Gastrocnemius medialis (tissue), 4 donors: ENCODE results near the gene PROK2. TPM values are rescaled to one million over a fixed set of nuclear protein-coding genes. Genes with fewer than 3 reads are reported as not detected.

Experiments used
- ATAC-seq, 2 donors: fragments of 150-250 bp; one replicate each; pipeline ENCODE4 v1.9.1; 2016
- DNase-seq, 2 donors: peaks; one replicate each; pipeline ENCODE4 v3.0.0-alpha.2; 2019
- H3K27ac ChIP-seq, 4 donors: fragments of 200-600 bp; sonication (generic); 1 replicate in 1 of 4; 2 replicates in 3 of 4; pipeline ENCODE4 v1.5.1; 2016 to 2018; ENCODE audit warnings: mild to moderate bottlenecking in 2 of 4, moderate library complexity in 1 of 4
- H3K27me3 ChIP-seq, 3 donors: fragments of 200-600 bp; sonication (generic) in 2 of 3; 1 replicate in 1 of 3; 2 replicates in 2 of 3; pipeline versions ENCODE4 v1.5.1 to v1.6.0; 2016 to 2019; ENCODE audit warnings: mild to moderate bottlenecking in 1 of 3, moderate library complexity in 1 of 3
- H3K36me3 ChIP-seq, 2 donors: fragments of 200-600 bp; sonication (generic) in 1 of 2; one replicate each; pipeline ENCODE4 v1.5.1; 2017 to 2018
- H3K4me1 ChIP-seq, 2 donors: fragments of 200-600 bp; sonication (generic) in 1 of 2; one replicate each; pipeline ENCODE4 v1.5.1; 2016 to 2017; ENCODE audit warnings: mild to moderate bottlenecking in 2 of 2
- H3K4me3 ChIP-seq, 4 donors: fragments of 200-600 bp; sonication (generic) in 3 of 4; 1 replicate in 1 of 4; 2 replicates in 3 of 4; pipeline ENCODE4 v1.5.1; 2016 to 2019; ENCODE audit warnings: mild to moderate bottlenecking in 2 of 4
- H3K9me3 ChIP-seq, 3 donors: fragments of 200-600 bp; sonication (generic) in 2 of 3; 1 replicate in 1 of 3; 2 replicates in 2 of 3; pipeline ENCODE4 v1.5.1; 2016 to 2019
- POLR2A ChIP-seq, 2 donors: fragments of 450-650 bp; IDR thresholded peaks; one replicate each; pipeline ENCODE4 v1.6.1; 2017; ENCODE audit warnings: antibody characterized with exemption in 2 of 2, mild to moderate bottlenecking in 2 of 2, moderate library complexity in 2 of 2
- in situ Hi-C, 4 donors: fragments of 200-750 bp; cut with MboI; loops; one replicate each; pipeline versions ENCODE4 v1.15.0 to v1.8.0; 2017; ENCODE audit warnings: low sequenced_read_pairs in 4 of 4
- intact Hi-C: fragments of 100-400 bp; cut with DNase I; formaldehyde crosslinking; loops from one replicate; pipeline ENCODE4 v1.15.1; 2023; ENCODE audit warnings: low total_unique reads
- total RNA-seq, 4 donors: library from RNA; depleted of rRNA; stranded (reverse); fragments of >200 nt; gene quantifications; one replicate each; pipeline versions ENCODE4 v1.1.0 to v1.2.3, GENCODE V29; 2016
- TF ChIP-seq, protein P1 (sequence below), 5 experiments: fragments of 450-650 bp in 3 of 5; fragments of 200-600 bp in 2 of 5; sonication (generic) in 2 of 5; IDR thresholded peaks in 4 of 5; conservative IDR thresholded peaks in 1 of 5; 1 replicate in 4 of 5; 2 replicates in 1 of 5; pipeline ENCODE4 v1.5.1; 2016 to 2019; ENCODE audit warnings: antibody characterized with exemption in 5 of 5, mild to moderate bottlenecking in 3 of 5, moderate library complexity in 3 of 5

Gene PROK2
- total RNA-seq, 4 donors from 2014 or later: 0.33 TPM; not detected in 3

DNA sequence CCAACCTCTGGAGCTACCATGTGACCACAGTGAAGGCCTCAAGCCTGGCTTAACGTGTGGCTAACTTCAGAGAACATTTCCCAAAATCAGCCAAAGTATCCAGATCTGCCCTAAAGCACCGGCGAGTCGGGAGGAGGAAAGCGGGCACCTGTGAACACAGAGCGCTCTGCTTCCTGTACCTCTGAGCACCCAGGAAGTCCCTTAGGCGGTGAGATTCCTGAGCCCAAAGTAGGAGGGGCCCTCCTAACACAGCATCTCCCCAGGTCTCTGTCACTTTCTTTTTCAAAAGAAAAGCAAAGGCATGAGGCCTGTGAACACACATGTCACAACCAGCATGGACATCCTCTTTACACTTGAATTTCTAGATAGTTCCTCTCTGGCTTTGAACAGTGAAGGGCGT is 58.8 kb downstream of the PROK2 start:
- Histone ChIP-seq H3K36me3 (no peaks in the 10 kb centered on the region), H3K27me3 (no peaks in the 10 kb centered on the region), H3K4me1 (peaks cover 21 to 26% of the 10 kb centered on the region in 2 donors), H3K9me3 (no peaks in the 10 kb centered on the region), H3K4me3 (peak overlapping the region in 3 of 4 donors; percentile 67 to 84 (median 77)), H3K27ac (peak overlapping the region in 1 of 4 donors; percentile 76)
- intact Hi-C loops: loop anchor here (5.0 to 10.0 kb wide), 2 partner anchors 1096 to 1779 kb away; no protein-coding TSS in a partner anchor
- no peak for TF ChIP-seq POLR2A (IDR thresholded peaks at IDR 0.05)
- TF ChIP-seq, protein P1, sequence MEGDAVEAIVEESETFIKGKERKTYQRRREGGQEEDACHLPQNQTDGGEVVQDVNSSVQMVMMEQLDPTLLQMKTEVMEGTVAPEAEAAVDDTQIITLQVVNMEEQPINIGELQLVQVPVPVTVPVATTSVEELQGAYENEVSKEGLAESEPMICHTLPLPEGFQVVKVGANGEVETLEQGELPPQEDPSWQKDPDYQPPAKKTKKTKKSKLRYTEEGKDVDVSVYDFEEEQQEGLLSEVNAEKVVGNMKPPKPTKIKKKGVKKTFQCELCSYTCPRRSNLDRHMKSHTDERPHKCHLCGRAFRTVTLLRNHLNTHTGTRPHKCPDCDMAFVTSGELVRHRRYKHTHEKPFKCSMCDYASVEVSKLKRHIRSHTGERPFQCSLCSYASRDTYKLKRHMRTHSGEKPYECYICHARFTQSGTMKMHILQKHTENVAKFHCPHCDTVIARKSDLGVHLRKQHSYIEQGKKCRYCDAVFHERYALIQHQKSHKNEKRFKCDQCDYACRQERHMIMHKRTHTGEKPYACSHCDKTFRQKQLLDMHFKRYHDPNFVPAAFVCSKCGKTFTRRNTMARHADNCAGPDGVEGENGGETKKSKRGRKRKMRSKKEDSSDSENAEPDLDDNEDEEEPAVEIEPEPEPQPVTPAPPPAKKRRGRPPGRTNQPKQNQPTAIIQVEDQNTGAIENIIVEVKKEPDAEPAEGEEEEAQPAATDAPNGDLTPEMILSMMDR (IDR thresholded peaks at IDR 0.05 in 4 of 5, conservative IDR thresholded peaks at IDR 0.05 in 1 of 5): no peak
- no peak for DNase-seq
- in situ Hi-C loops: loop anchor here in 3 of 4 donors (10.0 to 25.0 kb wide), 3 partner anchors 1086 to 1361 kb away; no protein-coding TSS in a partner anchor
- ATAC-seq: no peak

DNA sequence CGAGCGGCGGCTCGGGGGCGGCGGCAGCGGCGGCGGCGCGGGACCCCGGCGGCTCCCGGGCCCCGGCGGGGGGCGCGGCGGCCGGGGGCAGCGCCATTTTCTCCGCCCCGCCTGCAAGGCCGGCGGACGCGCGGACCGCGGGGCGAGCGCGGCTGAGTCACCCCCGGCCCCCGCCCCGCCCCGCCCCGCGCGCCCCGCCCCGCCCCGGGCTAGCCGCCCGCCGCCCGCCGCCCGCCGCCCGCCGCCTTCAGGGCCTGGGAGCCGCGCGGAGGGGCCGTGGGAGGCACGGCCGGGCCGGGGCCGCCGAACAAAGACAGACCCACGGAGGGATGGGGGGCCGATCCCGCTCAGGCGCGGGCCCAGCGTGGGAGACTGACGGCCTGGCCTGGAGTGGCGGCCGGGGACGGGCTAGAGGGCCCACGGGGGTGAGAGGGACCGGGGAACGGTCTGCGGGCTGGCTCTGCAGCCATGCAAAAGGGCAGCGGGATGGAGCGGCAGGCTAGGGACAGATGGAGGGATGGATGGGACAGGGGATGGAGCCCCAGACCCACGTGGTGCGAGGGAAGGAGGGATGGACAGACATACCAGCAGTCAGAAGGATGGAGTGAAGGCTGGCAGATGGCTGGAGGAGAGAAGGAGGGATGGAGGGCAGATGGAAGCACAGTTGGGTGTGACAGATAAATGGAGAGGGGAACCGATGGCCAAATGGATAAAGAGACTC is 59.5 kb downstream of the PROK2 start, which contains the start of gene EIF4E3:
Gene EIF4E3 (minus strand): TSS at position 132 of the 721 bp plus-strand sequence. CDS start 35 bp downstream, at position 97.
- peak; percentile 81 to 82 for ATAC-seq
- Histone ChIP-seq H3K27me3 (no peaks in the 10 kb centered on the region), H3K4me1 (peaks cover 21 to 26% of the 10 kb centered on the region in 2 donors), H3K4me3 (peak within 1 kb of the TSS; percentile 67 to 84 (median 78)), H3K9me3 (no peaks in the 10 kb centered on the region), H3K27ac (peak within 1 kb of the TSS; percentile 76 to 87 (median 85)), H3K36me3 (no peaks in the 10 kb centered on the region)
- in situ Hi-C loops (loop anchor here in 3 of 4 donors (10.0 to 25.0 kb wide), 3 partner anchors 1087 to 1362 kb away; no protein-coding TSS in a partner anchor), intact Hi-C loops (loop anchor here (5.0 to 10.0 kb wide), 2 partner anchors 1097 to 1779 kb away; no protein-coding TSS in a partner anchor)
- TF ChIP-seq POLR2A (IDR thresholded peaks at IDR 0.05): no peak
- TF ChIP-seq, protein P1 (IDR thresholded peaks at IDR 0.05 in 4 of 5, conservative IDR thresholded peaks at IDR 0.05 in 1 of 5): no peak
- DNase-seq: peak in 1 of 2 donors; percentile 21

DNA sequence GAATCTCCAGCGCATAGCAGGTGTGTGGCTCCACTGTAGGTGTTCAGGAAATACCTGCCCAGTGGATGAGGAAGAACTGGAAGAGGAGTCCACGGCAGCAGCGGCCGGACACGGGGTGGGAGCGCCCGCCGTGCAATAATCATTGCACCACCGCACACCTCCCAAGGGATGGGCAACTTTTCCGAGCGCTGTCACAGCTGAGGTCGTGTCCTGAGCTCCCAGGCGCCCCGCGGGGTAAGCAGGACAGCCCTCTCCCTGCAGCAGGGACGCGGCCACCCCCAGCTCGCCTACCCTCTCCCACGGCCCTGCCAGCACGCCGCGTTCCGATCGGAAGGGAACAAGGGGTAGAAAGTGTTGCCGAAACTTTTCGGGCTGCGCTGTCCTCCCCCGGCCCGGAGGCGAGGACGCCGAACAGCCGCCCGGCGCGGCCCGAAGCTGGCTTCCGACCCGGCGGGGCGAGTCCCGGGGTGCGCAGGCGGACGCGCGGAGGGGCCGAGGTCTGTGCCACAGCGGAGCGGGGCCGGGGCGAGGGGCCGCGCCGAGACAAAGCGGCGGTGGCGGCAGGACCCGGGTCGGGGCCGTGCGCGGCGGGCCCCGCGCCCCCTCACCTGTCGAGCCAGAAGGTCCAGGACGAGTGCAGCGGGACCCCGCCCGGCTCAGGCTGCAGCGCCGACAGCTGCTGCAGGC is 60.2 kb downstream of the PROK2 start:
- DNase-seq (peak; percentile 21 to 69), ATAC-seq (peak; percentile 74 to 81)
- intact Hi-C loops (loop anchor here (5.0 to 10.0 kb wide), 2 partner anchors 1098 to 1780 kb away; no protein-coding TSS in a partner anchor), in situ Hi-C loops (loop anchor here (10.0 to 25.0 kb wide), 3 partner anchors 1088 to 1363 kb away; no protein-coding TSS in a partner anchor)
- H3K4me3 ChIP-seq: peak overlapping the region; percentile 67 to 82 (median 78)
- no peaks in the 10 kb centered on the region for H3K36me3 ChIP-seq
- H3K4me1 ChIP-seq: peaks cover 21 to 26% of the 10 kb centered on the region in 2 donors
- TF ChIP-seq, protein P1 (IDR thresholded peaks at IDR 0.05 in 4 of 5, conservative IDR thresholded peaks at IDR 0.05 in 1 of 5): no peak
- peak; percentile 32 to 53 for TF ChIP-seq POLR2A (IDR thresholded peaks at IDR 0.05)
- H3K9me3 ChIP-seq: no peaks in the 10 kb centered on the region
- peak overlapping the region; percentile 74 to 87 (median 85) for H3K27ac ChIP-seq
- no peaks in the 10 kb centered on the region for H3K27me3 ChIP-seq

DNA sequence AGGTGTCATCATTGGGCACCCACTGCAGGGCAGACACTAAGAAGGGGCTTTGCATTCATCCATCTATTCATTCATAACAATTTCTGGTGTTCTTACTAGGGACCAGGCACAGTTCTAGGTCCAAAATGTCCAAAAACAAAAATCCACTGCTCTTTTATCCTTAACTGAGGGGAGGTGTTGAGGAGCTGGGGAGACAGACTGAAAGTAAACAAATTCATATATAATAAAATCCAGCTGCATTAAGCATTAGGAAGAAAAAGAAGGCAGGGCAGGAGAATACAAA is 60.8 kb downstream of the PROK2 start:
- in situ Hi-C loops: loop anchor here in 3 of 4 donors (10.0 to 25.0 kb wide), 3 partner anchors 1088 to 1363 kb away; no protein-coding TSS in a partner anchor
- intact Hi-C loops: loop anchor here (10.0 kb wide), 1 partner anchor 1781 kb away; no protein-coding TSS in a partner anchor
- peaks cover 21 to 26% of the 10 kb centered on the region in 2 donors for H3K4me1 ChIP-seq

More for the DNA sequence above, 60.8 kb downstream of the PROK2 start:
- Histone ChIP-seq H3K9me3 (no peaks in the 10 kb centered on the region), H3K36me3 (no peaks in the 10 kb centered on the region), H3K4me3 (peak overlapping the region; percentile 67 to 82 (median 78)), H3K27ac (peak overlapping the region; percentile 74 to 87 (median 85)), H3K27me3 (no peaks in the 10 kb centered on the region)
- DNase-seq (no peak), ATAC-seq (no peak)
- TF ChIP-seq, protein P1 (IDR thresholded peaks at IDR 0.05 in 4 of 5, conservative IDR thresholded peaks at IDR 0.05 in 1 of 5): no peak
- TF ChIP-seq POLR2A (IDR thresholded peaks at IDR 0.05): no peak
